Ovary (tissue), 9 donors: ENCODE results near the gene LAG3. TPM values are rescaled to one million over a fixed set of nuclear protein-coding genes. Genes with fewer than 3 reads are reported as not detected.

Source experiments
- DNase-seq, 5 donors: peaks; one replicate each; pipeline ENCODE4 v3.0.0-alpha.2; 2019 to 2020
- H3K27ac ChIP-seq, 2 donors: fragments of 200-600 bp; one replicate each; pipeline versions ENCODE4 v1.5.1 to v1.8.0; 2019 to 2022
- H3K27me3 ChIP-seq: fragments of 200-600 bp; one replicate; pipeline ENCODE4 v1.8.0; 2022
- H3K36me3 ChIP-seq: fragments of 200-600 bp; sonication (generic); one replicate; pipeline ENCODE4 v1.5.1; 2019
- H3K4me1 ChIP-seq: one replicate; pipeline ENCODE4 v1.8.1; 2013; ENCODE audit warnings: mild to moderate bottlenecking, moderate library complexity; ENCODE audit not compliant: insufficient read depth
- H3K4me3 ChIP-seq: fragments of 200-600 bp; sonication (generic); one replicate; pipeline ENCODE4 v1.5.1; 2017
- H3K9me3 ChIP-seq, 2 donors: fragments of 200-600 bp in 1 of 2; sonication (generic) in 1 of 2; one replicate each; pipeline versions ENCODE4 v1.5.1 to v1.8.1; 2013 to 2019; ENCODE audit warnings: mild to moderate bottlenecking in 1 of 2, moderate library complexity in 1 of 2
- EP300 ChIP-seq: sonication (generic); formaldehyde crosslinking; IDR thresholded peaks from one replicate; pipeline ENCODE4 v1.6.1; 2017; ENCODE audit warnings: antibody characterized with exemption
- POLR2A ChIP-seq: fragments of 450-650 bp; IDR thresholded peaks from one replicate; pipeline ENCODE4 v1.6.1; 2017; ENCODE audit warnings: antibody characterized with exemption, mild to moderate bottlenecking, moderate library complexity
- WGBS, 3 donors: extraction: QIAGEN DNeasy Blood & Tissue Kit in 1 of 3; methylation state at CpG; one replicate each; pipeline versions ENCODE4 v1.1.5 to v1.1.7; 2013 to 2017; 5-methylcytosine and 5-hydroxymethylcytosine counted together
- intact Hi-C, 4 donors: fragments of 100-400 bp; cut with DNase I; formaldehyde crosslinking; loops; one replicate each; pipeline versions ENCODE4 v1.11.0 to v1.15.1; 2022 to 2023
- polyA plus RNA-seq, 2 donors: library from polyadenylated mRNA; stranded (reverse); fragments of 200-250 nt in 1 of 2; fragments of 350-450 nt in 1 of 2; fragmentation: Illumina TruSeq in 1 of 2; extraction: RNeasy Lipid Tissue Mini Kit (QIAGEN cat#74804) in 1 of 2; gene quantifications; one replicate each; pipeline ENCODE4 v1.2.3, GENCODE V29; 2013 to 2014
- total RNA-seq, 7 donors: library from RNA; depleted of rRNA in 2 of 7; stranded (reverse); fragments of >200 nt in 2 of 7; fragmentation: NEBNext Ultra II Directional in 3 of 7; extraction: Animal tissue kit (Norgen Biotek cat#: 25700) in 3 of 7; gene quantifications; one replicate each; pipeline versions ENCODE4 v1.1.0 to v1.2.4, GENCODE V29; 2016 to 2023
- TF ChIP-seq, protein P1 (sequence below), 3 donors: fragments of 450-650 bp in 2 of 3; fragments of 200-600 bp in 1 of 3; IDR thresholded peaks; one replicate each; pipeline versions ENCODE4 v1.5.1 to v1.8.0; 2016 to 2022; ENCODE audit warnings: antibody characterized with exemption in 3 of 3, mild to moderate bottlenecking in 1 of 3
- donor health status: DM: no; HTN: no; CAD: no; lungs with moderate emphysema.
- donor health status: DM: no; HTN: no; CAD: no.
- donor health status: Bipolar disorder and iron deficiency.
- donor health status: DM: yes; HTN: yes; CAD: no.
- donor health status: DM: no; HTN: no; CAD: no.
- donor health status: DM: yes; HTN: yes; CAD: no.

The LAG3 gene
- total and polyA plus RNA-seq, 9 donors, result 4.7 to 21.8 (median 14.2) TPM

DNA sequence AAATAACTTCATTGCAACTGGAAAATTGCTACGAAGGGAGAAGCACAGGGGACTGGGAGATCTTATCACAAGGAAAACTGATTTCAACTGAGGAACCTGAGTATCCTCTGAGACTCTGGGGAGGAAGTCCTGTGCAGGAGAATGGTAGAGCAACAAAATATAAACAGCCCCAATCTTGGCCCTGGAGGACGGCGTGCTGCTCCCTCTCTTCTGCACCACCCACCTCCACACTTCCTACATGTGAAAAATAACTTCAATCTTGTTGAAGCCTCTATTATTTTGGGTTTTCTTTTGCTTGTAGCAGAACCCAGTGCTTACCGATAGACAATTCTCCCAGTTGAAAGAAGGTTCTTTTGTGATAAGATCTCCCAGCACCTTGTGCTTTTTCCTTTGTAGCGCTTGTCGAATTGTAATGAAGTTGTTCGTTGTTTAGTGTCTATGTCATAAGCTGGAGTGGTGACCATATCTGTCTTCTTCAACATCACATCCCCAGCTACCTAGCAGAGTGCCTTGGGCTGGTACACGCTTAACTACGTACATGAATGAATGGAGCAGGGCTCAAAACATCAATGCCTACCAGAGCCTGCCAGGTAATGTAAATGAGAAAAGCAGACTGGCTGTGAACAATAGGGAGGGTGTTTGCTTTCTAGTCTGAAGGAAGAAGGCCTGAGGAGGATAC lies 14.2 kb downstream of the LAG3 start:
- Histone ChIP-seq H3K9me3 (no peaks in the 10 kb centered on the region), H3K36me3 (no peaks in the 10 kb centered on the region), H3K27me3 (no peaks in the 10 kb centered on the region), H3K27ac (no peak overlapping the region), H3K4me1 (no peaks in the 10 kb centered on the region), H3K4me3 (no peak overlapping the region)
- DNase-seq, result no peak
- TF ChIP-seq EP300 (no peak), POLR2A (no peak)
- TF ChIP-seq, protein P1, sequence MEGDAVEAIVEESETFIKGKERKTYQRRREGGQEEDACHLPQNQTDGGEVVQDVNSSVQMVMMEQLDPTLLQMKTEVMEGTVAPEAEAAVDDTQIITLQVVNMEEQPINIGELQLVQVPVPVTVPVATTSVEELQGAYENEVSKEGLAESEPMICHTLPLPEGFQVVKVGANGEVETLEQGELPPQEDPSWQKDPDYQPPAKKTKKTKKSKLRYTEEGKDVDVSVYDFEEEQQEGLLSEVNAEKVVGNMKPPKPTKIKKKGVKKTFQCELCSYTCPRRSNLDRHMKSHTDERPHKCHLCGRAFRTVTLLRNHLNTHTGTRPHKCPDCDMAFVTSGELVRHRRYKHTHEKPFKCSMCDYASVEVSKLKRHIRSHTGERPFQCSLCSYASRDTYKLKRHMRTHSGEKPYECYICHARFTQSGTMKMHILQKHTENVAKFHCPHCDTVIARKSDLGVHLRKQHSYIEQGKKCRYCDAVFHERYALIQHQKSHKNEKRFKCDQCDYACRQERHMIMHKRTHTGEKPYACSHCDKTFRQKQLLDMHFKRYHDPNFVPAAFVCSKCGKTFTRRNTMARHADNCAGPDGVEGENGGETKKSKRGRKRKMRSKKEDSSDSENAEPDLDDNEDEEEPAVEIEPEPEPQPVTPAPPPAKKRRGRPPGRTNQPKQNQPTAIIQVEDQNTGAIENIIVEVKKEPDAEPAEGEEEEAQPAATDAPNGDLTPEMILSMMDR (IDR thresholded peaks at IDR 0.05), result no peak
- 77 to 86% (median 78%) methylated on average over 9 of the region's 9 CpGs for WGBS, 3 donors
- intact Hi-C loops, result loop anchor here in 3 of 4 donors (5.0 to 10.0 kb wide), 3 partner anchors 52 to 1271 kb away; no protein-coding TSS in a partner anchor

- 90 to 93% (median 90%) methylated on average over 5 of the region's 5 CpGs for WGBS, 3 donors
- Histone ChIP-seq H3K9me3 (no peaks in the 10 kb centered on the region), H3K27ac (no peak overlapping the region), H3K4me3 (no peak overlapping the region), H3K27me3 (no peaks in the 10 kb centered on the region), H3K4me1 (no peaks in the 10 kb centered on the region), H3K36me3 (no peaks in the 10 kb centered on the region)
- no peak for DNase-seq
- intact Hi-C loops, result loop anchor here in 3 of 4 donors (5.0 to 10.0 kb wide), 3 partner anchors 53 to 1270 kb away; no protein-coding TSS in a partner anchor
- TF ChIP-seq, protein P1 (IDR thresholded peaks at IDR 0.05), result no peak
- TF ChIP-seq POLR2A (no peak), EP300 (no peak)
Observed at GRCh38 chr12:6787309-6787708, 15.0 kb downstream of the LAG3 start.

DNA sequence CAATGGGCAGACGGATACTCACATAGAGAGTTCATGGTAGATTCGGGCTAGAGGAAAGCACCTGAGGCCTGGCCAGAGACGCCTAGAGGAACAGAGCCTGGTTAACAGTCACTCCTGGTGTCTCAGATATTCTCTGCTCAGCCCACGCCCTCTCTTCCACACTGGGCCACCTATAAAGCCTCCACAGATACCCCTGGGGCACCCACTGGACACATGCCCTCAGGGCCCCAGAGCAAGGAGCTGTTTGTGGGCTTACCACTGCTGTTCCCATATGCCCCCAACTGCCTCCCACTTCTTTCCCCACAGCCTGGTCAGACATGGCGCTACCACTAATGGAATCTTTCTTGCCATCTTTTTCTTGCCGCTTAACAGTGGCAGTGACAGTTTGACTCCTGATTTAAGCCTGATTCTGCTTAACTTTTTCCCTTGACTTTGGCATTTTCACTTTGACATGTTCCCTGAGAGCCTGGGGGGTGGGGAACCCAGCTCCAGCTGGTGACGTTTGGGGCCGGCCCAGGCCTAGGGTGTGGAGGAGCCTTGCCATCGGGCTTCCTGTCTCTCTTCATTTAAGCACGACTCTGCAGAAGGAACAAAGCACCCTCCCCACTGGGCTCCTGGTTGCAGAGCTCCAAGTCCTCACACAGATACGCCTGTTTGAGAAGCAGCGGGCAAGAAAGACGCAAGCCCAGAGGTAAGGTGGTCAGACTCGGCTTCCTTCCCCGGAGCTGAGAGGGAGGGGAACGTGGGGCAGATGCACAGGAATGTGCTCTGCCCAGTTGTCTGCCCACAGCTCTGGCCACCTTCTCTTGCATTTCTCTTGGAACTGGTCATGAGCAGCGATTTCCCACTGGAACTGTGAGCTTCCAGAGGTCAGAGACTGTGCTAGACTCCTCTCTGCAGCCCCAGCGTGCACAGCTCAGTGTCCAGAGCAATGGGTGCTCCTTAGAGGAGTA lies 16.9 kb downstream of the LAG3 start, which contains the start of gene CD4:
CD4 (plus strand) TSS at position 557 of the 953 bp plus-strand sequence. CDS start 10,611 bp downstream, outside the sequence.
- DNase-seq, result no peak
- no peaks in the 10 kb centered on the region for H3K4me1 ChIP-seq
- no peaks in the 10 kb centered on the region for H3K9me3 ChIP-seq
- TF ChIP-seq EP300 (no peak), POLR2A (no peak)
- TF ChIP-seq, protein P1 (IDR thresholded peaks at IDR 0.05), result no peak
- H3K36me3 ChIP-seq, result no peaks in the 10 kb centered on the region
- 60 to 79% (median 68%) methylated on average over 18 of the region's 18 CpGs for whole genome bisulfite sequencing, 3 donors
- no peaks in the 10 kb centered on the region for H3K27me3 ChIP-seq
- intact Hi-C loops, result loop anchor here in 3 of 4 donors (5.0 to 10.0 kb wide), 3 partner anchors 54 to 1268 kb away; no protein-coding TSS in a partner anchor
- H3K4me3 ChIP-seq, result no peak within 1 kb of the TSS
- no peak within 1 kb of the TSS for H3K27ac ChIP-seq

DNA sequence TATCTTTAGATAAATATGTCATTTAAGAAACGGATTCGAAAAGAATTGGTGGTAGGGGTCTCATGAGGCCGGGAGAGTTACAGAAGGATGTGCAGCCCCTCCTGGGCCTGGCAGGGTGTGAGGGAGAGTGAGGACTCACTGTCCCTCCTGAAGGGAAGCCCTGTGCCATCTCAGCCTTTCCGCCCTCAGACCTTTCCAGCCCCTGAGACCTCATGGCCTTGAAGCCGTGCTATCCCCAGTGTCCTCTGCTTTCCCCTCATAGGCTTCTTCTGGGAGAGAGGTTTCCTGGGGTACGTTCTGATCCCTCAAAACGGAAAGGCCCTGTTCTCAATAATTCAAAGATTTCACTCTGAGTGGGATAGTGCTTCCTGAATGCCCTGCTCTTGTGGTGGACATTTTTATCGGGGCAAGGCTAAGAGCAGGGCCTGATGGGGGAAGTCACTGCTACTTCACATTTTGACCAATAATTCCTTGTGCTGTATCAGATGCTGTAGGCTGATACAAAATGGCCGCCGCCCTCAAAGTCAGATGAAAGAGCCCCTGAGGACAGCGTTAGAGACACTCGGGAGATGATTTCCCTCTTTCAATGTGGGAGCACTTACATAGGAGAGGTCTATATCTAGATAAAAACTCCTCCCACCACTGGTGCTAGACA lies 18.3 kb downstream of the LAG3 start:
- WGBS, 3 donors, result 84 to 88% (median 87%) methylated on average over 12 of the region's 12 CpGs
- intact Hi-C loops, result no loop called here
- Histone ChIP-seq H3K27ac (no peak overlapping the region), H3K4me3 (no peak overlapping the region), H3K36me3 (no peaks in the 10 kb centered on the region), H3K4me1 (no peaks in the 10 kb centered on the region), H3K27me3 (no peaks in the 10 kb centered on the region), H3K9me3 (no peaks in the 10 kb centered on the region)
- no peak for DNase-seq
- TF ChIP-seq, protein P1 (IDR thresholded peaks at IDR 0.05), result no peak
- TF ChIP-seq EP300 (no peak), POLR2A (no peak)
